HL-60 (cell line): ENCODE results near the gene ACOT13.

Source experiments
- CTCF ChIP-seq: IDR thresholded peaks from one replicate; pipeline ENCODE4 v1.5.1; 2011; ENCODE audit warnings: low read length, control low read depth, inconsistent platforms; ENCODE audit not compliant: insufficient read depth
- GABPA ChIP-seq: IDR thresholded peaks from 2 replicates; pipeline ENCODE4 v1.6.1; 2012; ENCODE audit warnings: low read depth
- POLR2AphosphoS5 ChIP-seq: IDR thresholded peaks from 2 replicates; pipeline ENCODE4 v1.6.1; 2012; ENCODE audit warnings: low read depth
- SPI1 ChIP-seq: IDR thresholded peaks from 2 replicates; pipeline ENCODE4 v1.6.1; 2012; ENCODE audit warnings: low read depth, mild to moderate bottlenecking, borderline replicate concordance
- TF ChIP-seq, protein P1 (sequence below): IDR thresholded peaks from 2 replicates; pipeline ENCODE4 v1.6.1; 2012; ENCODE audit warnings: low read depth; ENCODE audit not compliant: insufficient replicate concordance

- TF ChIP-seq CTCF (no peak), POLR2AphosphoS5 (no peak), SPI1 (no peak), GABPA (no peak)
- TF ChIP-seq, protein P1, sequence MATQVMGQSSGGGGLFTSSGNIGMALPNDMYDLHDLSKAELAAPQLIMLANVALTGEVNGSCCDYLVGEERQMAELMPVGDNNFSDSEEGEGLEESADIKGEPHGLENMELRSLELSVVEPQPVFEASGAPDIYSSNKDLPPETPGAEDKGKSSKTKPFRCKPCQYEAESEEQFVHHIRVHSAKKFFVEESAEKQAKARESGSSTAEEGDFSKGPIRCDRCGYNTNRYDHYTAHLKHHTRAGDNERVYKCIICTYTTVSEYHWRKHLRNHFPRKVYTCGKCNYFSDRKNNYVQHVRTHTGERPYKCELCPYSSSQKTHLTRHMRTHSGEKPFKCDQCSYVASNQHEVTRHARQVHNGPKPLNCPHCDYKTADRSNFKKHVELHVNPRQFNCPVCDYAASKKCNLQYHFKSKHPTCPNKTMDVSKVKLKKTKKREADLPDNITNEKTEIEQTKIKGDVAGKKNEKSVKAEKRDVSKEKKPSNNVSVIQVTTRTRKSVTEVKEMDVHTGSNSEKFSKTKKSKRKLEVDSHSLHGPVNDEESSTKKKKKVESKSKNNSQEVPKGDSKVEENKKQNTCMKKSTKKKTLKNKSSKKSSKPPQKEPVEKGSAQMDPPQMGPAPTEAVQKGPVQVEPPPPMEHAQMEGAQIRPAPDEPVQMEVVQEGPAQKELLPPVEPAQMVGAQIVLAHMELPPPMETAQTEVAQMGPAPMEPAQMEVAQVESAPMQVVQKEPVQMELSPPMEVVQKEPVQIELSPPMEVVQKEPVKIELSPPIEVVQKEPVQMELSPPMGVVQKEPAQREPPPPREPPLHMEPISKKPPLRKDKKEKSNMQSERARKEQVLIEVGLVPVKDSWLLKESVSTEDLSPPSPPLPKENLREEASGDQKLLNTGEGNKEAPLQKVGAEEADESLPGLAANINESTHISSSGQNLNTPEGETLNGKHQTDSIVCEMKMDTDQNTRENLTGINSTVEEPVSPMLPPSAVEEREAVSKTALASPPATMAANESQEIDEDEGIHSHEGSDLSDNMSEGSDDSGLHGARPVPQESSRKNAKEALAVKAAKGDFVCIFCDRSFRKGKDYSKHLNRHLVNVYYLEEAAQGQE, result no peak
Observed at GRCh38 chr6:24740861-24741260, 74.0 kb downstream of the ACOT13 start.
